ENCODE results near the gene PML. TPM values are rescaled to one million over a fixed set of nuclear protein-coding genes. Genes with fewer than 3 reads are reported as not detected.
A peak's percentile ranks its signal among the peaks of the same experiment; 100 is the strongest.

Gene PML
- total RNA-seq, 4 donors from 2014 or later, result 55.9 to 141 (median 76.5) TPM

- no peaks in the 10 kb centered on the region for H3K27me3 ChIP-seq
- peaks cover 0 to 3% of the 10 kb centered on the region in 2 donors for H3K4me1 ChIP-seq
- no peak overlapping the region for H3K4me3 ChIP-seq (replicated peaks in 1 of 3)
- TF ChIP-seq CTCF (IDR thresholded peaks at IDR 0.05) (peak; percentile 82 to 95 (median 87)), POLR2A (IDR thresholded peaks at IDR 0.05) (no peak)
- no peaks in the 10 kb centered on the region for H3K36me3 ChIP-seq
- DNase-seq, result peak; percentile 71 to 81
- 6 to 10% methylated on average over 6 to 10 of the region's 11 CpGs for WGBS, 2 donors
- intact Hi-C loops (cut with DNase I), result no loop called here
- no peak overlapping the region for H3K27ac ChIP-seq
- no peaks in the 10 kb centered on the region for H3K9me3 ChIP-seq
Measured at GRCh38 chr15:73964736-73965093, 29.8 kb upstream of the PML start.

- Histone ChIP-seq H3K4me1 (peaks cover 0 to 3% of the 10 kb centered on the region in 2 donors), H3K9me3 (no peaks in the 10 kb centered on the region), H3K27ac (no peak overlapping the region), H3K4me3 (replicated peaks in 1 of 3) (no peak overlapping the region), H3K27me3 (no peaks in the 10 kb centered on the region), H3K36me3 (no peaks in the 10 kb centered on the region)
- no peak for DNase-seq
- WGBS, 2 donors, result 32 to 35% methylated on average over 8 to 11 of the region's 13 CpGs
- no peak for TF ChIP-seq CTCF (IDR thresholded peaks at IDR 0.05)
- intact Hi-C loops (cut with DNase I), result no loop called here
Measured at GRCh38 chr15:73965094-73965757, 29.3 kb upstream of the PML start.

GRCh38 chr15:73965758-73966113, 28.8 kb upstream of the PML start:
- 63 to 65% methylated on average over 2 of the region's 2 CpGs for WGBS, 2 donors
- intact Hi-C loops (cut with DNase I), result no loop called here
- Histone ChIP-seq H3K27ac (no peak overlapping the region), H3K36me3 (no peaks in the 10 kb centered on the region), H3K9me3 (no peaks in the 10 kb centered on the region), H3K27me3 (no peaks in the 10 kb centered on the region), H3K4me1 (peaks cover 0 to 3% of the 10 kb centered on the region in 2 donors), H3K4me3 (replicated peaks in 1 of 3) (no peak overlapping the region)
- no peak for TF ChIP-seq POLR2A (IDR thresholded peaks at IDR 0.05)
- TF ChIP-seq CTCF (IDR thresholded peaks at IDR 0.05), result no peak
- DNase-seq, result no peak

GRCh38 chr15:73968461-73968860, 26.1 kb upstream of the PML start:
- Histone ChIP-seq H3K4me3 (replicated peaks in 1 of 3) (no peak overlapping the region), H3K4me1 (peaks cover 6 to 9% of the 10 kb centered on the region in 2 donors), H3K27me3 (no peaks in the 10 kb centered on the region), H3K27ac (no peak overlapping the region), H3K9me3 (no peaks in the 10 kb centered on the region), H3K36me3 (no peaks in the 10 kb centered on the region)
- WGBS, 2 donors, result 90 to 91% methylated on average over 3 of the region's 3 CpGs
- intact Hi-C loops (cut with DNase I), result no loop called here
- TF ChIP-seq POLR2A (IDR thresholded peaks at IDR 0.05) (no peak), CTCF (IDR thresholded peaks at IDR 0.05) (no peak)
- no peak for DNase-seq

- H3K36me3 ChIP-seq, result no peaks in the 10 kb centered on the region
- peaks cover 6 to 9% of the 10 kb centered on the region in 2 donors for H3K4me1 ChIP-seq
- intact Hi-C loops (cut with DNase I), result no loop called here
- no peak overlapping the region for H3K4me3 ChIP-seq (replicated peaks in 1 of 3)
- H3K27me3 ChIP-seq, result no peaks in the 10 kb centered on the region
- 81 to 87% methylated on average over 6 of the region's 6 CpGs for WGBS, 2 donors
- no peak for DNase-seq
- H3K27ac ChIP-seq, result no peak overlapping the region
- no peaks in the 10 kb centered on the region for H3K9me3 ChIP-seq
- TF ChIP-seq CTCF (IDR thresholded peaks at IDR 0.05), result no peak
- no peak for TF ChIP-seq POLR2A (IDR thresholded peaks at IDR 0.05)
Measured at GRCh38 chr15:73969151-73969759, 25.3 kb upstream of the PML start.
